DMS79 (cell line): ENCODE data around the gene PLXDC2.
"Not testable (repeated sequence)": the region's sequence is repeated elsewhere in the genome, so short reads cannot be mapped to it uniquely, and the experiment has no call there.

Experiments
- DNase-seq: peaks from one replicate; lab custom pipeline; 2025; lab: John Stamatoyannopoulos, UW

Gene PLXDC2

GRCh38 chr10:19816411-19817230, at the start of gene PLXDC2:
TSS of gene PLXDC2 (plus strand) at chr10:19816432.
- DNase-seq, result no peak

- DNase-seq, result no peak
Measured at GRCh38 chr10:19767876-19768275, 48.4 kb upstream of the PLXDC2 start.

GRCh38 chr10:19769826-19770225, 46.4 kb upstream of the PLXDC2 start:
- DNase-seq, result not testable (repeated sequence)

GRCh38 chr10:19772972-19773371, 43.3 kb upstream of the PLXDC2 start:
- DNase-seq, result no peak

GRCh38 chr10:19775296-19775695, 40.9 kb upstream of the PLXDC2 start:
- DNase-seq, result no peak

GRCh38 chr10:19777806-19778205, 38.4 kb upstream of the PLXDC2 start:
- no peak for DNase-seq

GRCh38 chr10:19778996-19779395, 37.2 kb upstream of the PLXDC2 start:
- DNase-seq, result no peak

GRCh38 chr10:19782430-19783089, 33.7 kb upstream of the PLXDC2 start:
- no peak for DNase-seq

GRCh38 chr10:19783721-19784120, 32.5 kb upstream of the PLXDC2 start:
- DNase-seq, result no peak

- no peak for DNase-seq
Measured at GRCh38 chr10:19785366-19785765, 30.9 kb upstream of the PLXDC2 start.

GRCh38 chr10:19788075-19788686, 28.1 kb upstream of the PLXDC2 start:
- DNase-seq, result no peak

- no peak for DNase-seq
Measured at GRCh38 chr10:19788902-19789301, 27.3 kb upstream of the PLXDC2 start.

- no peak for DNase-seq
Measured at GRCh38 chr10:19789607-19790006, 26.6 kb upstream of the PLXDC2 start.

- no peak for DNase-seq
Measured at GRCh38 chr10:19791032-19791431, 25.2 kb upstream of the PLXDC2 start.

- DNase-seq, result no peak
Measured at GRCh38 chr10:19795684-19796083, 20.5 kb upstream of the PLXDC2 start.

- no peak for DNase-seq
Measured at GRCh38 chr10:19800161-19800560, 16.1 kb upstream of the PLXDC2 start.

GRCh38 chr10:19801369-19801768, 14.9 kb upstream of the PLXDC2 start:
- DNase-seq, result no peak

- DNase-seq, result no peak
Measured at GRCh38 chr10:19803676-19804075, 12.6 kb upstream of the PLXDC2 start.

- DNase-seq, result no peak
Measured at GRCh38 chr10:19809481-19809880, 6.8 kb upstream of the PLXDC2 start.

GRCh38 chr10:19811540-19811939, 4.7 kb upstream of the PLXDC2 start:
- no peak for DNase-seq

GRCh38 chr10:19812976-19813375, 3.3 kb upstream of the PLXDC2 start:
- DNase-seq, result no peak

GRCh38 chr10:19815036-19815730, 1.0 kb upstream of the PLXDC2 start:
- no peak for DNase-seq
